IgD-negative memory B cell (primary cell): ENCODE results near the gene RAB3IL1. TPM values are rescaled to one million over a fixed set of nuclear protein-coding genes. Genes with fewer than 3 reads are reported as not detected.
"Not testable (repeated sequence)": the region's sequence is repeated elsewhere in the genome, so short reads cannot be mapped to it uniquely, and the experiment has no call there.

Source experiments
- H3K27ac Mint-ChIP-seq, 3 donors: one replicate each; pipeline ENCODE4 v1.8.0; 2020 to 2022; ENCODE audit warnings: mild to moderate bottlenecking in 3 of 3, mixed read lengths in 3 of 3, moderate library complexity in 1 of 3
- H3K27me3 Mint-ChIP-seq: one replicate; pipeline ENCODE4 v1.8.0; 2021; ENCODE audit warnings: mixed read lengths
- H3K36me3 Mint-ChIP-seq: one replicate; pipeline ENCODE4 v1.8.0; 2020; ENCODE audit warnings: mild to moderate bottlenecking, mixed read lengths
- H3K4me1 Mint-ChIP-seq, 3 donors: one replicate each; pipeline ENCODE4 v1.8.0; 2020 to 2022; ENCODE audit warnings: mixed read lengths in 3 of 3, mild to moderate bottlenecking in 1 of 3
- H3K4me3 Mint-ChIP-seq, 4 donors: one replicate each; pipeline ENCODE4 v1.8.0; 2020 to 2022; ENCODE audit warnings: mild to moderate bottlenecking in 4 of 4, mixed read lengths in 4 of 4, moderate library complexity in 3 of 4
- H3K9me3 Mint-ChIP-seq, 3 donors: one replicate each; pipeline ENCODE4 v1.8.0; 2020 to 2021; ENCODE audit warnings: mixed read lengths in 3 of 3, mild to moderate bottlenecking in 1 of 3
- polyA plus RNA-seq: library from polyadenylated mRNA; unstranded; fragments of 300-500 nt; fragmentation: Illumina TruSeq; gene quantifications from one replicate; pipeline ENCODE4 v1.2.3, GENCODE V29; 2021

RAB3IL1 gene, protein sequence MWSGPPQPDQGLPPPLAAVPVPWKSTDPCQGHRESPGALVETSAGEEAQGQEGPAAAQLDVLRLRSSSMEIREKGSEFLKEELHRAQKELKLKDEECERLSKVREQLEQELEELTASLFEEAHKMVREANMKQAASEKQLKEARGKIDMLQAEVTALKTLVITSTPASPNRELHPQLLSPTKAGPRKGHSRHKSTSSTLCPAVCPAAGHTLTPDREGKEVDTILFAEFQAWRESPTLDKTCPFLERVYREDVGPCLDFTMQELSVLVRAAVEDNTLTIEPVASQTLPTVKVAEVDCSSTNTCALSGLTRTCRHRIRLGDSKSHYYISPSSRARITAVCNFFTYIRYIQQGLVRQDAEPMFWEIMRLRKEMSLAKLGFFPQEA
- polyA plus RNA-seq: not detected

DNA sequence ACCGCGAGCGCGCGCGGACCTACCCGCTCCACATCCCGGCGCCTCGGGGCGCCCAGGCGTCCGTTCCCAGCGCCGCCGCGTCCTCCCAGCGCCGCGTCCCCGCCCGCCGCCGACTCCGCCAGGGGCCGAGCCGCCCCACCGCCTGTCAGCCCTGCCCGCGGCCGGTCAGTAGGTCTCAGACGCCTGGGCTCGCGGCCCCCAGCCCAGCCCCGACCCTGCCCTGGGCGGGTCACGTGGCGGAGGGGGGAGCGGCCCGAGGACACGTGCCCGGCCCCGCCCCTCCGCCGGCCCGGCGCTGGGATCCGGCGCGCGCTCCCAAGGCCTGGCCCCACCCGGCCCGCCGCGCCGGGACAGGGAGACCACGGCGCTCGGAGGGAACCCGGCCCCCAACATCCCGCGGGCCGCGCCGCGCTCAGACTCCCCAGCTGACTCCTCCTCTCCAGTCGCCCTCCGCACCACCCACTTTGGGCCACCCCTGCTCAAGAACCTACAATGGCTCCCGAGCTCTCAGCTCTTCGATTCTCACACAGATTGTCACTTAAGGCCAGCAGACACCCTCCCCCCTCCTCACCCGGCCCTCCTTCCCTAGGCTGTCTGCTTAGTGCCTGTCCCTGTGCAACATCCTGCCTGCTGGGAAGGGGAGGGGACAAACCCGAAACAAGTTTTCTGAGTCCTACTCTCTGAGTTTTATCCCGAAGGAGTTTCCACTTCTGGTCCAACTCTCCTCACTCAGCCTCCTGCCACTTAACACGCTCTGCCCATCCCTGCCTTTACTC, at the start of gene RAB3IL1:
Gene RAB3IL1 (minus strand): TSS at position 233 of the 776 bp plus-strand sequence. CDS start 199 bp downstream, at position 34.
- H3K36me3 Mint-ChIP-seq: no peaks in the 10 kb centered on the region
- peaks cover 45% of the 10 kb centered on the region for H3K27me3 Mint-ChIP-seq
- H3K4me3 Mint-ChIP-seq: peak within 1 kb of the TSS; percentile 50 to 90 (median 76)
- no peak within 1 kb of the TSS for H3K27ac Mint-ChIP-seq
- no peaks in the 10 kb centered on the region for H3K9me3 Mint-ChIP-seq
- H3K4me1 Mint-ChIP-seq: peaks cover 4 to 5% (median 5%) of the 10 kb centered on the region in 3 donors

DNA sequence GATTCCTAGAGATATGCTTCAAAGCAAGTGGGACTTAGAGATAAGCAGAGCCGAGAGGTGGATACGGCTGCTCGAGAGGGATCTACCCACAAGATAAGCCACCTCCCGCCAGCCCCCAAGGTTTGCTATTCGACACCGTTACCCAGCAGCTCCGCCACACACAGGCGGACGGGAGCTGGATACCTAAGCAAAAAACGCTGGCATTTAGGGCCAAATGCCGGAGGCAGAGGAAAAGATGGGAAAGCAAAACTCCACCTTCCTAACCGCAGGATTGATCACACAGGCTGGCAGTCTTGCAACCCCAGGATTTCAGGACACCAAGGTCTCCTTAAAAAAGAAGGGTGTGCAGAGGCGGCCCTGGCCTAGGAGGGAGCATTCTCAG, 49.4 kb upstream of the RAB3IL1 start:
- peak overlapping the region; percentile 92 to 98 (median 96) for H3K27ac Mint-ChIP-seq

DNA sequence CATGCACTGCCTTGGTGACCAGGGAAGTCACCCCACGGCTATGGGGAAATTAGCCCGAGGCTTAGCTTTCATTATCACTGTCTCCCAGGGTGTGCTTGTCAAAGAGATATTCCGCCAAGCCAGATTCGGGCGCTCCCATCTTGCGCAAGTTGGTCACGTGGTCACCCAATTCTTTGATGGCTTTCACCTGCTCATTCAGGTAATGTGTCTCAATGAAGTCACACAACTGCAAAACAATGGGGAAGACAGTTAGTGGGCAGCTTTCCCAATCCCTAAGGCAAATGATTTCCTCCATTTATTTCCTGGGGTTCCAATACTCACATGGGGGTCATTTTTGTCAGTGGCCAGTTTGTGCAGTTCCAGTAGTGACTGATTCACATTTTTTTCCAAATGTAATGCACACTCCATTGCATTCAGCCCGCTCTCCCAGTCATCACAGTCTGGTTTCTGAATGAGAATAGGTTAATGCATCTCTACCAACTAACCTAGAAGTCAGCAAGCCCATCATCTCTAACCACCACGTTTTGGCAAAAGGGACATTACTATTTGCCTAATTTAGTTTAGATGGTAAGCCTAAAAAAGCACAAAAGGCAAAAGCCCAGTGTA, 47.4 kb upstream of the RAB3IL1 start:
- H3K36me3 Mint-ChIP-seq, H3K9me3 Mint-ChIP-seq, H3K27me3 Mint-ChIP-seq: not testable (repeated sequence)
- peaks cover 34 to 45% (median 41%) of the 10 kb centered on the region in 3 donors for H3K4me1 Mint-ChIP-seq
- H3K27ac Mint-ChIP-seq: peak overlapping the region; percentile 92 to 98 (median 96)
- peak overlapping the region; percentile 81 to 98 (median 96) for H3K4me3 Mint-ChIP-seq

More for the DNA sequence above, 49.4 kb upstream of the RAB3IL1 start:
- Mint-ChIP-seq H3K4me1 (peaks cover 44 to 57% (median 56%) of the 10 kb centered on the region in 3 donors), H3K9me3 (no peaks in the 10 kb centered on the region), H3K4me3 (peak overlapping the region; percentile 81 to 98 (median 96)), H3K27me3 (peaks cover 1% of the 10 kb centered on the region), H3K36me3 (peaks cover 10% of the 10 kb centered on the region)

DNA sequence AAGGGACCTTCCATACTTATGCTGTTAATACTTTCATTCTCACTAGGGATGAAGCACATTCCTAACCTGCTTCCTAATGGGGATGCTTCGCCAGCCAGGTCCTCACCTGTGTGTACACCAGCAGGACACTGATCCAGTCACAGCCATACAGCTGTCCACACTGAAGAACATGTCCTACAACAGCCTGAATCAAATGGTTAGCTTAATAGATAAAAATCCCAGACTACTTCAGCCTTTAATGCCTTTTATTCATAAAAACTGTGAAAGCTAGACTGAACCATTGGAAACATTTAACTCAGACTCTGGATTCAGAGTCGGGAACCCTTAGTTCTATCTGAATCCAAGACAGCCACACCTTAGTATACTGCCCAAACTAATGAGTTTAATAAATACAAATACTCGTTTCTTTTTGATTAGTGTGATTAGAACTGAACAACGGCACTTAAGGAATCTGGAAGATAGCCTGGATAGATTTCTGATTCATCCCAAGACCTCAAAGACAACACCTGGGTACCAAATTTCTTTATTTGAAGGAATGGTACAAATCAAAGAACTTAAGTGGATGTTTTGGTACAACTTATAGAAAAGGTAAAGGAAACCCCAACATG, 46.8 kb upstream of the RAB3IL1 start:
- H3K4me3 Mint-ChIP-seq: peak overlapping the region; percentile 70 to 97 (median 87)
- peaks cover 36 to 42% (median 40%) of the 10 kb centered on the region in 3 donors for H3K4me1 Mint-ChIP-seq
- peak overlapping the region; percentile 92 to 98 (median 96) for H3K27ac Mint-ChIP-seq
- peaks cover 10% of the 10 kb centered on the region for H3K36me3 Mint-ChIP-seq
- H3K27me3 Mint-ChIP-seq: no peaks in the 10 kb centered on the region
- no peaks in the 10 kb centered on the region for H3K9me3 Mint-ChIP-seq

DNA sequence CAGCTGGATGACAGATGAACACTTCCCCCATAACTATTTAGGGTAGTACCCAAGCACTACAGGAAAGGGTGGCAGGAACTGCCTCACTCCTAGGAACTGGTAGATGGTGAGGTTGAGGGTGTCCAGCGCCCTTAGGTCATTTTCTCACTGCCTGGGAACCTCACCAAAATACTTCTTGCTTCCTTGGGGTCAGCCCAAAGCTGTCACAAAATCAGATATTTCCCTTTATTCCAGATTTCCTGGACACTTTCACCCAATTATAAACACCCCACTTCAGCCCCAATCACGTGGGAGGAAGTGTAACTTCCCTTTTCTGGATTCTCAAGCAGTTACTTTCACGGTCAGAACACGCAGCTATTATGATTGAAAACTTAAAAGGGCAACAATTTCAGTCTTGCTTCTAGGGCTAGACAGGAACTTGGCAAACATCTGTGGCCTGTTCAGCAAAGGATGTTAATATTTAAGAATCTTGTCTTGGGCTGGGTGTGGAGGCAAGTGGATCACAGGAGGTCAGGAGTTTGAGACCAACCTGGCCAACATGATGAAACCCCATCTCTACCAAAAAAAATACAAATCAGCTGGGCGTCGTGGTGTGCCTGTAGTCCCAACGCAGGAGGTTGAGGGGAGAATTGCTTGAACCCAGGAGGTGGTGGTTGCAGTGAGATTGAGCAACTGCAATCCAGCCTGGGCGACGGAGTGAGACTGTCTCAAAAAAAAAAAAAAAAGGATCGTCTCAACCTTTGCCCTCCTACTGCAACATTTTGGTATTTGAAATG, 46.1 kb upstream of the RAB3IL1 start:
- Mint-ChIP-seq H3K4me1 (peaks cover 39 to 40% (median 40%) of the 10 kb centered on the region in 3 donors), H3K36me3 (peaks cover 10% of the 10 kb centered on the region), H3K27ac (peak overlapping the region; percentile 72 to 96 (median 92)), H3K27me3 (no peaks in the 10 kb centered on the region), H3K4me3 (peak overlapping the region; percentile 70 to 93 (median 78)), H3K9me3 (no peaks in the 10 kb centered on the region)

DNA sequence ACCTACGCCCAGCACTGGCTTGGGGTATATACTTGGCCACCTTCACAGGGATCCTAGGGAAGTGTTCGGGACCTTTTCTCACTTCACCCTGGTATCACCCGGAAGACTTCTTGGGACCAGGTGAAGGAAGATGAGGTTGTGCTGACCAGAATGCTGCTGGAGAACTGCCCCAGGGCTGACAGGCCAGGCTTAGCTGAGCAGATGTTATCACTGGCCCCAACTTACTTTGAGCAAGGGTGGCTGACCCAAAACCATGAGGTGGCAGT, 45.6 kb upstream of the RAB3IL1 start:
- Mint-ChIP-seq H3K4me3 (peak overlapping the region; percentile 70 to 93 (median 78)), H3K27me3 (no peaks in the 10 kb centered on the region), H3K36me3 (peaks cover 10% of the 10 kb centered on the region), H3K4me1 (peaks cover 34 to 40% (median 36%) of the 10 kb centered on the region in 3 donors), H3K9me3 (no peaks in the 10 kb centered on the region), H3K27ac (peak overlapping the region; percentile 72 to 96 (median 92))

DNA sequence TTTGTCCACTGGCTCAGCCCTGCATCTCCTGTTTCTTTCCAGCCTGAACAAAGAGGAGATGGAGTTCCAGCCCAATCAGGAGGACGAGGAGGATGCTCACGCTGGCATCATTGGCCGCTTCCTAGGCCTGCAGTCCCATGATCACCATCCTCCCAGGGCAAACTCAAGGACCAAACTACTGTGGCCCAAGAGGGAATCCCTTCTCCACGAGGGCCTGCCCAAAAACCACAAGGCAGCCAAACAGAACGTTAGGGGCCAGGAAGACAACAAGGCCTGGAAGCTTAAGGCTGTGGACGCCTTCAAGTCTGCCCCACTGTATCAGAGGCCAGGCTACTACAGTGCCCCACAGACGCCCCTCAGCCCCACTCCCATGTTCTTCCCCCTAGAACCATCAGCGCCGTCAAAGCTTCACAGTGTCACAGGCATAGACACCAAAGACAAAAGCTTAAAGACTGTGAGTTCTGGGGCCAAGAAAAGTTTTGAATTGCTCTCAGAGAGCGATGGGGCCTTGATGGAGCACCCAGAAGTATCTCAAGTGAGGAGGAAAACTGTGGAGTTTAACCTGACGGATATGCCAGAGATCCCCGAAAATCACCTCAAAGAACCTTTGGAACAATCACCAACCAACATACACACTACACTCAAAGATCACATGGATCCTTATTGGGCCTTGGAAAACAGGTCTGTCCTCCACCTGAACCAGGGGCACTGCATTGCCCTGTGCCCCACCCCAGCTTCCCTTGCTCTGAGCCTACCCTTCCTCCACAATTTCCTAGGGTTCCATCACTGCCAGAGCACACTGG, 45.0 kb upstream of the RAB3IL1 start:
- Mint-ChIP-seq H3K36me3 (peaks cover 10% of the 10 kb centered on the region), H3K4me3 (peak overlapping the region; percentile 12 to 93 (median 76)), H3K27ac (peak overlapping the region; percentile 72 to 96 (median 92)), H3K4me1 (peaks cover 34 to 40% (median 36%) of the 10 kb centered on the region in 3 donors), H3K27me3 (no peaks in the 10 kb centered on the region), H3K9me3 (no peaks in the 10 kb centered on the region)

DNA sequence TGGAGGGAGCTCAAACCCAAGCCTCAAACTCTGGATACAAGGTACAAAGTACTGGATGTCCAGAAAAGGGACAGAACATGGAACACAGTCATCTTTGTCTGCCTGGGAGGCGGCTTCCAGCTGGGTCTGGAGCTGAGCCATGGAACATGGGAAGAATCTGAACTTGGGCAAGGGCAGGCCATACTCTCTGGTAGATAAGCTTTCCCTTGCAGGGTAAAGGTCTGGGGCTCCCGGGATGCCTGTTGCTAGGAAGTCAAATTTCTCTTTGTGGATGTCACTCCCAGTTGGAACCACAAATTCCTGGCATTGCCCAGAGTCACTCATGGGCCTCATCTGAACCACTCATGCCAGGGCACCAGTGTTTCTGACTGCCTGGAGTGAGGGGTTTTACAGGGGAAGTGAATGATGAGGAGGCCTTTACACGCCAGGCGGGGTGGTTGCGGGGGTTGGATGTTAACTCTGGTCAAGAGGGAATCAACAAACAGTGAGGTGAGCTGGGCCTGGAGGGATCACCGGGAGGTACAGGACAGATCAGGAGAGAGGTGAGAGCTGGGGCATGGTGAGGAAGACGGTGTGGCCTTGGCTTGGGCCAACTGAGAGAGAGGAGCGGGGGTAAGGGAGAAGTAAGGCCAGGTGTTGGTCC, 44.3 kb upstream of the RAB3IL1 start:
- peak overlapping the region in 3 of 4 donors; percentile 12 to 72 (median 37) for H3K4me3 Mint-ChIP-seq
- H3K4me1 Mint-ChIP-seq: peaks cover 34 to 40% (median 36%) of the 10 kb centered on the region in 3 donors

DNA sequence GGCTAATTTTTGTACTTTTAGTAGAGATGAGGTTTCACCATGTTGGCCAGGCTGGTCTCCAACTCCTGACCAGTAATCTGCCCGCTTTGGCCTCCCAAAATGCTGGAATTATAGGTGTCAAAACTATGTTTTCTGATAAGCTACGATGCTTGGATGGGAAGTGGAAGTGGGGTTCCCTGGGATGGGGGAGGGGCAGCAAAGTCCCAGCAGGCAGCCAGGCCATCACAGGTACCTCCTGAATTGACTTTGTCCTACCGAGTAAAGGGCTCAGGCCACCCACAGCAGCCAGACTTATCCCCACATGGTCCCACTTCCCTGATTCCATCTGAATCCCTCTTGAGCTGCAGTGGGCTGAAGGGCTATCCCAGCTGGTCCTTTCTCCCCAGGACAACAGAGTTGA, 43.2 kb upstream of the RAB3IL1 start:
- Mint-ChIP-seq H3K27ac (peak overlapping the region in 1 of 3 donors; percentile 80), H3K9me3 (no peaks in the 10 kb centered on the region), H3K27me3 (peaks cover 6% of the 10 kb centered on the region), H3K4me1 (peaks cover 33 to 42% (median 35%) of the 10 kb centered on the region in 3 donors), H3K4me3 (no peak overlapping the region), H3K36me3 (peaks cover 10% of the 10 kb centered on the region)

More for the DNA sequence above, 44.3 kb upstream of the RAB3IL1 start:
- Mint-ChIP-seq H3K27ac (peak overlapping the region; percentile 36 to 96 (median 67)), H3K9me3 (no peaks in the 10 kb centered on the region), H3K27me3 (no peaks in the 10 kb centered on the region), H3K36me3 (peaks cover 11% of the 10 kb centered on the region)

DNA sequence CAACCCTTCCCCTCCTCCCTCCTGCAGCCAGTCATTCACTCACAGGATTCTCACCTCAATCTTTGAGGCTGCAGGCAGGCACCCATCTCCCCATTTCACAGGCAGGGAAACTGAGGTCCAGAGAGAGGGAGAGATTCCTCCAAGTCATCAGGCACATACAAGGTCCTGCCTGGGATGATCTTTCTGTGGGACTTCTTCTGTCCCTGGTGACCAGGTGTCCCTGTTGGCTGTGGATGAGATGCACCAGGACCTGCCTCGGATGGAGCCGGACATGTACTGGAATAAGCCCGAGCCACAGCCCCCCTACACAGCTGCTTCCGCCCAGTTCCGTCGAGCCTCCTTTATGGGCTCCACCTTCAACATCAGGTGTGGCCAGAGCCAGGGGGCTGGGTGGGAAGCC, 42.3 kb upstream of the RAB3IL1 start:
- Mint-ChIP-seq H3K9me3 (no peaks in the 10 kb centered on the region), H3K27ac (peak overlapping the region in 1 of 3 donors; percentile 76), H3K36me3 (peaks cover 10% of the 10 kb centered on the region), H3K27me3 (peaks cover 10% of the 10 kb centered on the region), H3K4me3 (peak overlapping the region in 1 of 4 donors; percentile 46), H3K4me1 (peaks cover 25 to 33% (median 27%) of the 10 kb centered on the region in 3 donors)

DNA sequence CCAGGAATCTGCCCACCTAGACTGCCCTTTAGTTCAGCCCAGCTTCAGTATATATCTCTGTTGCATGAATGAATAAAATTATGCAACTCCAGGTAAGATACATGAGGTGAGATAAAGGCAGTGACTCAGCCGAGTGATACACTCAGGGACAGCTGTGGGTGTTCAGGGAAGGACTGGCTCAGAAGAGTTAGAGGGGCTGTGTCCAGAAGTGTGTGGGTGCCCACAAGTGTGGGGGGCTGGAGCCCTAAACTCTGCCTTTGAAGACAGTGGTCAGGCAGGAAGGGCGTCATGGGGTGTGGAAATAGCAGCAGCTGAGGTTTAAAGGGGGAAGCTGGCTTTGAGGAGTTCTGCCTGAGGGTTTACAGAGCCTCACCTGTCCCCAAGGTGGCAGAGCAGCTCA, 41.7 kb upstream of the RAB3IL1 start:
- Mint-ChIP-seq H3K27me3 (peaks cover 14% of the 10 kb centered on the region), H3K4me1 (peaks cover 22 to 29% (median 24%) of the 10 kb centered on the region in 3 donors), H3K4me3 (peak overlapping the region in 1 of 4 donors; percentile 46), H3K27ac (peak overlapping the region in 1 of 3 donors; percentile 76), H3K36me3 (peaks cover 10% of the 10 kb centered on the region), H3K9me3 (no peaks in the 10 kb centered on the region)

DNA sequence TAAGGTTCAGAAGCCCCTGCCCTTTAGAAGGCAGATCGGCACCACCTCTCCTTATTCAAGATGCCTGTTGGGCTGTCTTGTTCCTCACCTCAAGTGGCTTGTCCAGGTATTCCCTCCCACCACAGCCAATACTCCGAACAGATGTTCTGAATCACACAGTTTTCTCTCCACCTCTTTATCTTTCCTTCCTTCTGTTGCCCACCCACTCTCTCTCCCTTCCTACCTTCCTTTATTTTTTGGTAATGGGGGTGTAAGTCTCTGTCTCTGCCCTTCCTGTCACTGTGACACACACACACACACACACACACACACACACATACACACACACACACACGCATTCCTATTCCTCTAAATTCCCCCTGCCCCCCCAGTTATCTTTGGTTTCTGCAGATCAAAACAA, 41.2 kb upstream of the RAB3IL1 start:
- Mint-ChIP-seq H3K9me3 (no peaks in the 10 kb centered on the region), H3K27ac (no peak overlapping the region), H3K4me3 (no peak overlapping the region), H3K36me3 (peaks cover 9% of the 10 kb centered on the region), H3K4me1 (peaks cover 18 to 24% (median 19%) of the 10 kb centered on the region in 3 donors), H3K27me3 (peaks cover 17% of the 10 kb centered on the region)
